ENCODE data around the gene GPR146.

GRCh38 chr7:1070544-1071011 is 26.2 kb downstream of the GPR146 start:
- TF ChIP-seq ZNF281 (CRISPR knock-in tag; IDR thresholded peaks at IDR 0.05) (no peak), ERG (CRISPR knock-in tag; IDR thresholded peaks at IDR 0.05) (no peak), CTCF (IDR thresholded peaks at IDR 0.05) (no peak), E2F4 (CRISPR knock-in tag; IDR thresholded peaks at IDR 0.05; ENCODE audit: borderline replicate concordance, low read depth) (no peak), AFF4 (CRISPR knock-in tag; IDR thresholded peaks at IDR 0.05; ENCODE audit: borderline replicate concordance) (no peak), ZBTB43 (CRISPR knock-in tag; IDR thresholded peaks at IDR 0.05) (no peak), NFE2L1 (CRISPR knock-in tag; IDR thresholded peaks at IDR 0.05) (no peak), NR2C2 (CRISPR knock-in tag; IDR thresholded peaks at IDR 0.05) (no peak), ATF3 (CRISPR knock-in tag; conservative IDR thresholded peaks at IDR 0.05) (no peak), E2F1 (CRISPR knock-in tag; IDR thresholded peaks at IDR 0.05) (no peak), FOXJ3 (CRISPR knock-in tag; IDR thresholded peaks at IDR 0.05; ENCODE audit: borderline replicate concordance) (no peak), CREB1 (CRISPR knock-in tag; IDR thresholded peaks at IDR 0.05) (no peak), ATF2 (CRISPR knock-in tag; IDR thresholded peaks at IDR 0.05; ENCODE audit: borderline replicate concordance, low read depth) (no peak), MAX (CRISPR knock-in tag; IDR thresholded peaks at IDR 0.05) (no peak)
